Activated T-cell treated with anti-CD3 and anti-CD28 coated beads for 48 hours (primary cell): ENCODE data around the gene MTHFD2.
A peak's percentile ranks its signal among the peaks of the same experiment; 100 is the strongest.

Experiments
- DNase-seq: peaks from one replicate; pipeline ENCODE4 v3.0.0-alpha.2; 2020; ENCODE audit warnings: low read depth

The MTHFD2 gene

DNA sequence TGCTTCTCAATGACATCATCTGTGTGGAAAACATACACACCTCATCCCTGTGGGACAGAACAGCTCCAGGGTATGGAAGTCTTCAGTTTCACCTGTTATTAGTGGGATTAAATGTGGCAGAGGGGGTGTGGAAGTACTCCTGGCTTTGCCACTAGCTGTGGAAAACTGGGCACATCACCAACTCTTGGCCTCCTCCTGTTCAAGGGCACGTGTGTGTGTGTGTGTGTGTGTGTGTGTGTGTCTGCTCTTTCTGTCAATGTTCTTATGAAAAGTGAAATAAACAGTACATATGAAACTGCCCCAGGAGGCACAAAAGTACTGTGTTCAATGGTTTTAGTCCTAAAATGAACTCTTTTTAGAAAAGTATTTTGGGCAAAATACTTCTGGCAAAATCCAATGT lies 65.9 kb downstream of the MTHFD2 start:
- DNase-seq = no peak

DNA sequence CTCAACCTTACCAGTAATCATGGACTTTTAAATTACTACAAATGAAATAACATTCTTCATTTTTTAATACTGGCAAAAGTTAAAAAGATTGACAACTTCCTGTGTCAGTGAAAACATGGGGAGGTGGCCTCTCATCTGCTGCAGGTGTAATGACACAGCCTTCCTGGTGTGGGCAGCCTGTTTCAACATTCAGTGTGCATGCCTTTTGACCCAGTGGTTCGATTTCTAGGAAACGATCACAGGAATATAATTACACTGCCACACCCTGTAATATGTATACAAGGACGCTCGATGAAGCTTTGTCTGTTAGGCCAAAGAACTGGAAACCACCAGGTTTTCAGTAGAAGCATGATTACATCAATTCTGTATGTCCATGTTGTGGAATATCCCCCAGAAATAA lies 68.7 kb downstream of the MTHFD2 start:
- DNase-seq = peak; percentile 31
